HG03175 (cell line): Measurements from ENCODE around the gene ADCY2.

Experiments
- ATAC-seq: cut with Tn5 transposase; IDR thresholded peaks from one replicate; pipeline ENCODE4 v1.9.1; 2021; ENCODE audit warnings: mild to moderate bottlenecking, moderate library complexity; ENCODE audit not compliant: unreplicated experiment

ADCY2 gene

DNA sequence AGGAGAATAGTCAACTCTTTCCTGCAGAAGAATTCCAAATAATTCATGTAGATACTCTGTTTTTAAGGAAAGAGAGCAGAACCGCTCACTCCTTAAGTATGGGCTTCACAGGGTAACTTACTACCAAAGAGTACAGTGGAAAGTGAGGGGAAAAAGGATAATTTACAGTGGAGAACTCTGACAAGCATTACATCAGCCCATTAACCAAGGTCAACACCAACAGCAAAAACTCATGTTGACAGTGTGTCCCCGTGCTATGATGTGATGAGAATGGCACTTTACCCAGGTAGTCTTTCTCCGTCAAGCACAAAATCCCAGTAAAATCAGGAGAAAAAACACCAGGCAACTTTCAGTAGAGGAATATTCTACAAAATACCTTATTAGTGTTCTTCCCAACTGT, 104.3 kb downstream of the ADCY2 start:
- ATAC-seq = no peak

DNA sequence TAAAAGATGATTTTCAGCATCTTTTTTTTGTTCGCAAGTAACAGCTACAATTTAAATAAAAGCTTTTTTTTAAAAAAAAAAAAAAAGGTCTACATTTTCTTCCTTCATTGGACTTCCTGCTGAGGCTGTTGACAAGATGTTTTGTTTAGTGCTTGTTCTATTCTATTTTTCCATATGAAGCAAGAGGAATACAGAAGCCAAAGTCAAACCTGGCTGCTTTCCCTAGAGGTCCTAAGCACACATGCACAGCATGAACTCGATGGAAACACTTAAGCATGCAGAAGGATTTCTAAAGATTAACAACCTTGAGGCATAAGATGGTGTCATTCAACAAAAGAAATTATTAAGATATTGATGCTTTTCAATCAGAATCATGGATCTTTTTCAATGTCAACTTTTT, 105.1 kb downstream of the ADCY2 start:
- ATAC-seq = no peak

- no peak for ATAC-seq
These were observed 107.6 kb downstream of the ADCY2 start for GRCh38 chr5:7503564-7503963.

- no peak for ATAC-seq
These were observed 119.5 kb downstream of the ADCY2 start for GRCh38 chr5:7515284-7515914.

GRCh38 chr5:7516253-7516652, 120.3 kb downstream of the ADCY2 start:
- no peak for ATAC-seq

DNA sequence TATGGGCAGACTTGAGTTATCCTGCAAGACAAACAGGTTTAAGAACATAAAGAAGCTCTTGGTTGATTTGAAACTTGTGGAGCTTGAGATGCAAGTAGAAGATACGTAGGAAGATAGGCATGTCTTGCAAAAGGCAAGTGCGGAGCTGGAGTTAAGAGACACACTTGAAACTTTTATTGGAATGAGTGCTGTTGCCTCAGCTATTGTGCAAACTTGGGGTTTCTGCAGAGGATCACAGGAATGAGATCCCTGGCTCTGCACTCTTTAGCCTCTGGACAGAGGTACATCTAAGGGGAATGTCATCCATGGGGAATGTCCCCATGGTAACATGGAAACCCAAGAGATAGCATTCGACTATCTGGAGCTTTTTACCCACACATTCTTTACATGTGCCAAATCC, 121.1 kb downstream of the ADCY2 start:
- ATAC-seq = no peak

GRCh38 chr5:7518947-7519560, 123.1 kb downstream of the ADCY2 start:
- ATAC-seq = no peak

DNA sequence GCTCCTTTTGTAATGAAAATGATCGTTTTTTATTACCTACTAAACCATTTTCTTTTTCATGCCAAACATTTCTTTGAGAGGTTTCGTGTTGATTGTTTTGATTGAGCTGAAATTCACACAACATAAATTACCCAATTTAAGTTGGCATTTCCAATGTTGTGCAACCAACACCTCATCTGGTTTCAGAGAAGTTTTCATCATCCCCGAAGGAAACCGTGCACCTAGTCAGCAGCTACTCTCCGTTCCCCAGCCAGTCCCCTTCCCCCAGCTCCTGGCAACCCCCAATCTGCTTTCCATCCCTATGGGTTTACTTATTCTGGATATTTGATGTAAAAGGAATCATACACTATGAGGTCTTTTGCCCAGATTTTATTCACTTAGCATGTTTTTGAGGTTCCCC, 123.6 kb downstream of the ADCY2 start:
- no peak for ATAC-seq

- no peak for ATAC-seq
These were observed 133.9 kb downstream of the ADCY2 start for GRCh38 chr5:7529880-7530279.

- ATAC-seq = no peak
These were observed 138.0 kb downstream of the ADCY2 start for GRCh38 chr5:7533941-7534340.

- no peak for ATAC-seq
These were observed 138.6 kb downstream of the ADCY2 start for GRCh38 chr5:7534505-7534904.

DNA sequence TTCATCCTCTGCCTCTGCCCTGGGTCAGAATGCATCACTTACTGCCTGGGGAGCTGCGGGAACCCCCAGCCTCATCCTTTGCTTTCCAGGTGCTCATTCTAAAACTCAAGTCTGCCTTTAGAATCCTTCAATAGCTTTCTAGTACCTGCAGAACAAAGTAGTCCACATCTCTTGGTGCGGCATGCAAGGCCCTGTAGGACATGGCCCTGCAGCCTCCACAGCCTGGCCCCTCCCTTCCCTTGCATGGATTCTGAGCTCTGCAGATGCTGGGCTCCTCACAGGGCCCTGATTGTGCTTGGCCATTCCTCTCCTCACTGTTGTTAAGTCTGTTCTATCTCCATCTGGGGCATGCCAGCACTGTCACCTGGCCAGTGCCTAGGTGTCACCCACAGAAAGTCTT, 141.6 kb downstream of the ADCY2 start:
- ATAC-seq = no peak

DNA sequence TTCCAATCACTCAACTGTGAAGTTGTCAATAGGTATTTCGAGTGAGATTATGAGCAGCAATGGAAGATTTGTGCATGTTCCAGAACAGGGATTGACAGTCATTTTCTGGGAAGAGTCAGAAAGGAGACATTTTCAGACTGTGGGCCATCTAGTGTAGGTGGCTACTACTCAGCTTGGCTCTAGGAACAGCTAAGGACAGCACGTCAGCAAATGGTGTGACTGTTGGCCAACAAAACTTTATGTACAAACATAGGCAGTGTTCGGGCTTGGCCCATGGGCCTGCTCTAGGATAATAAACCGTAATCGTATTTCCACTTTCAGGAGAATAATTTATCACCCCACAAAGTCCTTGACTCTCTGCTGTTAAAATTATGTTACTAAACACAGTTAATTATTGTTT, 143.6 kb downstream of the ADCY2 start:
- ATAC-seq = no peak

- no peak for ATAC-seq
These were observed 145.0 kb downstream of the ADCY2 start for GRCh38 chr5:7540736-7541485.

- ATAC-seq = no peak
These were observed 146.0 kb downstream of the ADCY2 start for GRCh38 chr5:7541898-7542297.

- ATAC-seq = no peak
These were observed 150.6 kb downstream of the ADCY2 start for GRCh38 chr5:7546555-7546954.

DNA sequence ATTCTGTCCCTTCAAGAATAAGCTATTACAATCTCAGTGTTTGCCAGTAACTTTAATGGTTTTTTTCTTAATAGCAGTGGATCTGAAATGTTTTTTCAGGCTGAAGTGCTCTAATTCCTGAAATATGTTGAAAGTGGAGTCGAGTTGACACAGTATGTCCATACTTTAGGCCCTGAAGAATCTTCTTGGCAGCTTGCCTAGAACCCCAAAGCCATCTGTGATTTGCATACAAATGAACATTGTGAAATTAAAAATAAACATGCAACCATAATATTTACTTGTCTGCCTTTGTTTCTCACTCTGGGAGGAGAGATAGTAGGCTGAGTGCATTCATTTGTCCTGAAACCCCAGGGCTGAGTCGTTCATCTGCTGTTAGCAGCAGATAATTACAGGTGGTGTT, 152.7 kb downstream of the ADCY2 start:
- ATAC-seq = no peak

- no peak for ATAC-seq
These were observed 169.6 kb downstream of the ADCY2 start for GRCh38 chr5:7565559-7565958.

DNA sequence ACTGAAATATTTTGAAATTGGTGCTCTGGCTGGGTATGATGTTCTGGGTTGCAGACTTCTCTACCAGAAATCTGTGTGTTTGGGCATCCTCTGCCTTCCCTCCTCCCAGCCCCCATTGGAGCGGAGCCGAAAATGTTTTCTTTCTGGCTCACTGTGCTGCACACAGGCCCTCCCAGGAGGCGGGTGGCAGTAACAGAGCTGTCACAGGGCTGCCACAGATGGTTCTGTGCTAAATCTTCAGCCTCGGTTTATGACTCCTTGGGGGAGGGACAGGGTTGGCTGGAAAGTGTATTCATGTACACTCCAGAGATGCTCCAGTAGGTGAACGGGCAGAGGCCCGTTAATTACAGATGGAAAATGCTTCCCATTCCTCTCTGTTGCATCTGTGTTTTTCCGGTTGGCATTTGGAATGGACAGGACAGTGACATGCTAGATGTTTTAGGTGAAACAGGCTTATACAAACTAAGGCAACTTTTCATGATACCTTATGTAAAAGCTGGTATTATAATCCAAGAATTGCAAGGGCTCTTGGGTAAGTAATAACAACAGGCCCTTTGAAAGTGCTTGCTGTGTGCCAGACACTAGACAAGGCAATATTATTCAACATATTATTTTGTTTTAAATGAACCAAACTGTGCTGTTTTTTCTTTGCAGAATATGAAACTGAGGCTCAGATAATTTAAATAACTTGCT, 180.2 kb downstream of the ADCY2 start:
- no peak for ATAC-seq

DNA sequence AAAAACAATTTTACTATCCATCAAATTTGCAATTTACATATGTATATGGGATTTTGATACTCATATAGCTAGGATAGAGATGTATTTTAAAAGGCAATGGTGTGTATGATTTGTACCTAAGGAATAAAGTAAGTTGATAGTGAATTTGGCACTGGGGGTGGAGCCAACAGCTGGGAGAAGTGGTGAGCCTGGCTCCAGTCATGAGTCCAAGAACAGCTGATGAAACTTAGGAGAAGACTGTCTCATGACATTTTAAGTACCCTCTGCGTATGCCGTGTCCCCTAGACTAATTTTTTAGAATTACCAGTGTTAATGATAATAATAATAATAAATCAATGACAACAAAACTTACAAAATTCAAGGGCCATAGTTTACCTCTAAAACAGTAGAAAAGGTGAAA, 181.4 kb downstream of the ADCY2 start:
- ATAC-seq = no peak

DNA sequence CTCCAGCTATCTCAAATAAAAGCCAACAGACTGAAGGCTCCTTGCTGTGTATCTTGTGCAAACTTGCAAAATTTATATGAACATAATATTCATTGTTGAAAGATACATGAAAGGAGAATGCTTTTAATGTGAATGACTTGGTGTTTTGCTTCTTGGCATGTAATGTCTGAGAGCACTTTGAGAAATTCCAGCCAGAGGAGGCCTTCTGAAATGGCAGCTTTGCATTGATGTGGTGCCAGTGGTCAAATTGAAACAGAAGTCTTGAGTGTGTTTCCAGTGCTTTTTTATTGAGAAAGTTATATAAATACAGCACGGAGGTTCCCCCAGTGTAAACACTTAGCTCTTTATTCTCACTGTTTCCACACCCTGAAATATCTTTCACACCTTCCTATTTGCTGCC, 182.1 kb downstream of the ADCY2 start:
- ATAC-seq = no peak

GRCh38 chr5:7584749-7585148, 188.8 kb downstream of the ADCY2 start:
- no peak for ATAC-seq
